Tongue (tissue), 2 donors: Measurements from ENCODE around the gene RASSF7. TPM values are rescaled to one million over a fixed set of nuclear protein-coding genes. Genes with fewer than 3 reads are reported as not detected.

Experiments
- DNase-seq: peaks from one replicate; pipeline ENCODE4 v3.0.0-alpha.2; 2015
- total RNA-seq: library from RNA; depleted of rRNA; stranded (reverse); fragments of >200 nt; gene quantifications from one replicate; pipeline ENCODE4 v1.2.3, GENCODE V29; 2014

Gene RASSF7
- total RNA-seq, 1 donor from 2014 or later: 7.3 TPM

- DNase-seq: no peak
Observed at GRCh38 chr11:532986-533585, 27.7 kb upstream of the RASSF7 start.

GRCh38 chr11:533586-534395, 27.0 kb upstream of the RASSF7 start:
- no peak for DNase-seq

DNA sequence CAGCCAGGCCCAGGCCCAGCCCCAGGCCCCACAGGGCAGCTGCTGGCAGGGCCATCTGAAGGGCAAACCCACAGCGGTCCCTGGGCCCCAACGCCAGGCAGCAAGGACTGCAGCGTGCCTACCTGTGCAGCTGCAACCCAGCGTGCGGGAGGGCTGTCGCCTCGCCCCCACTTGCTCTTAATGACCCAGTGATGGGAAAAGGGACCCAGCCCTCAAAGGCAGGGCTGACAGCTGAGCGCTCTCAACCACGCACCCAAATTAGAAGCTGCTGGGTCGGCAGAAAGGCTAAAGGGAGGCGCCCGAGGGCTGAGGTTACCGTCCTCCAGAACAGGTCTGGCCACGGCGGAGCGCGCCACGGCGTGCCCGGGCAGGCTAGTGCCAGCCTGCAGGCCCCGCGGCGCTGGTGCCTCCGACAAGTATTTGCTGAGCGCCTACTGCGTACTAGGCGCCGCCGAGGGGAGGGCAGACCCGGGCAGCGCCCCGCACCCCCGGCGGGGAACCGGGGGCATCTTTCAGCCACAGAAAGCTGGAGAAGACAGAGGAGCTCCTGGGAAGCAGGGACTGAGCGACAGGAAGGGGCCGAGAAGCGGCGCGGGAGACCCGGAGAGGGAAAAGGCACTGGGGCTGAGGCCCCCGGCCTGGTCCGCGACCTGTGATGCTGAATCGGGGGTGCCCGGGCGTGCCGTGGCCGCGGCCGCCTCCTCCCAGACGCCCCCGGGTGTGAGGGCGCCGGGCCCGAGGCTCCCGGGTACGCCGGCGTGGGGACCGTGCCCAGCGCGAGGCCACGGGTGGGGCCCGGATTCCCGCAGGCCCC, 26.2 kb upstream of the RASSF7 start:
- DNase-seq: peak; percentile 78

DNA sequence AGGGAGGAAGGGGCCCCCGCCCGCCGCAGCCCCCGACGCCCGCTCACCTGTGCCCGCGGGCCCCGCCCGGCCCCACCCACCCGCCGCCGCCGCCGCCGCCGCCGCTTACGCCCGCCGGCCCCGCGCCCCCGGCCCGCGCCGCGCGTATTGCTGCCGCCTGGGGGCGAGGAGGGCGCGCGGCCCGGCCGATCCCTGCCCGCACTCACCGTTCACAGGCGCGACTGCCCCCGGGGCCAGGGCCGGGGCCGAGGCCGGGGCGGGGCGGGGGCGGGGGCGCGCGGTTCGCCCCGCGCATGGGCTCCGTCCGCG, 25.6 kb upstream of the RASSF7 start:
- no peak for DNase-seq

DNA sequence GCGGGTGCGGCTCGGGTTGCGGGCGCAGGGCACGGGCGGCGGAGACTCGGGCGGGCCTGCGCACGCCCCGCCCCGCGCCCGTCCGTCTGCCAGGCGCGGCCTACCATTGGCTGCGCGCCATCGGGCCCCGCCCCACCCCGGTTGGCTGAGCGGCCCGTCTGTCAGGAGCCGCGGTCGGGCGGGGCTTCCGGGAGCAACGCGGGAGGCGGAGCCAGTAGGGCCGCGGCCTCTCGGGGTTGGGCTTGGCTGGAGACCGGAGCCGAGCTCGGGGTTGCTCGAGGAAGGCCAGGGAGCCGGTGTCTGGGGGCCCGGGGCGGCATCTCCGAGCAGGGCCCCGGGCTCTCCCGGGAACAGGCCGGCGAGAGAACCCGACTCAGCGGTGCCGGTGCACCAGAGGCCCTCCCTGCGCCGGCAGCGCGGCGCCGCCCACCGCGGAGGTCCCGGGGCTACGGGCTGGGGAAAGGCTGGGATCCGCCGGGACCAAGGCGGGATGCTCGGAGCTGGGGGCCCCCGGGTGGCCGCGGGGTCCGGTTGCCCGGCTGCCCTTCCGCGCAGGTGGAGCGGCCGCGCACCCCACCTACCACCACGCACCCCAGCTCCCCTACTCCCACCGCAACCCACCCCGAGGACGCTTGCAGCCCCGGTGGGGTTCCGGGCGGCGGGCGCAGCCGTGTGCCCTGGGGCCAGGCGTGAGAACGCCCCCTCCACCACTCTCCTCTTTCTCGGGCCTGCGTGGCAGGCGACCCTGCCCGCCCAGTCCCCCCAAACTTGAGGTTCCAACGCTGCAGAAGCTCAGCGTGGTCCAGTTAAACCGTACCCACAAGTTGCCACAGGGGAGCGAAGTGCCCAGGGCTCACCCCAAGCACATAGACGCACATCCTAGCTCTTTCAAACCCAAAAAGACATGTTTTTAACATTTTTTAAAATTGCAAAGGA, 25.0 kb upstream of the RASSF7 start, which contains the start of gene HRAS:
Gene HRAS (minus strand): TSS at position 58 of the 936 bp plus-strand sequence.
- peak; percentile 98 for DNase-seq

GRCh38 chr11:536841-537621, 23.7 kb upstream of the RASSF7 start, which contains the start of gene LRRC56:
Gene LRRC56, plus strand, starts transcription at chr11:537527. Its CDS starts 3,158 bp downstream, at chr11:540685.
- DNase-seq: peak; percentile 83

- no peak for DNase-seq
Observed at GRCh38 chr11:537622-538430, 22.9 kb upstream of the RASSF7 start.

- no peak for DNase-seq
Observed at GRCh38 chr11:538431-539051, 22.2 kb upstream of the RASSF7 start.

DNA sequence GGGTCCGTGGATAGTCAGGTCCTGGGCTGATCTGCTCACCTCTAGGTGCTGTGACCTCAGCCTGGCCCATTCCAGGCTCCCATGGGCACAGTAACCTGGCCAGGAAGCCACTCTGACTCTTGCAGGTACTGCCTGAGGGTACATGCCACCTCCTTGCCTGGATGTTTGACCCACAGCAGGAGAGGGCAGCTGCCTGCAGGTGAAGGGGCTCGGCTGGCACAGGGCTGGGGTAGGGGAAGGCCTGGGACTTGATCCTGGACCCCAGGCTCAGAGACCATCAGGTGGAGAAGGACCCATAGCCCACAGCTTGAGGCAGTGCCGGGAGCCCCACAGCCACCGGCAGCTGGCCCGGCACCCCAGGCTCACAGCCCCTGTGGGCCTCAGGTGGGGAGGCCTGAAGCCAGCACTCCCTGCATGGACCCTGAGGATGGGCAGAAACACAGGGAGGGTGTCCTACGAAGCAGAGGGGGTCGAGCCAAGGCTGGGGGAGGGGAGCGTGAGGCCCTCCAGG, 20.7 kb upstream of the RASSF7 start:
- no peak for DNase-seq

- DNase-seq: no peak
Observed at GRCh38 chr11:540583-541432, 20.0 kb upstream of the RASSF7 start.

- no peak for DNase-seq
Observed at GRCh38 chr11:541433-541885, 19.3 kb upstream of the RASSF7 start.

GRCh38 chr11:544817-545166, 16.0 kb upstream of the RASSF7 start:
- DNase-seq: no peak

- DNase-seq: no peak
Observed at GRCh38 chr11:545171-545570, 15.6 kb upstream of the RASSF7 start.

DNA sequence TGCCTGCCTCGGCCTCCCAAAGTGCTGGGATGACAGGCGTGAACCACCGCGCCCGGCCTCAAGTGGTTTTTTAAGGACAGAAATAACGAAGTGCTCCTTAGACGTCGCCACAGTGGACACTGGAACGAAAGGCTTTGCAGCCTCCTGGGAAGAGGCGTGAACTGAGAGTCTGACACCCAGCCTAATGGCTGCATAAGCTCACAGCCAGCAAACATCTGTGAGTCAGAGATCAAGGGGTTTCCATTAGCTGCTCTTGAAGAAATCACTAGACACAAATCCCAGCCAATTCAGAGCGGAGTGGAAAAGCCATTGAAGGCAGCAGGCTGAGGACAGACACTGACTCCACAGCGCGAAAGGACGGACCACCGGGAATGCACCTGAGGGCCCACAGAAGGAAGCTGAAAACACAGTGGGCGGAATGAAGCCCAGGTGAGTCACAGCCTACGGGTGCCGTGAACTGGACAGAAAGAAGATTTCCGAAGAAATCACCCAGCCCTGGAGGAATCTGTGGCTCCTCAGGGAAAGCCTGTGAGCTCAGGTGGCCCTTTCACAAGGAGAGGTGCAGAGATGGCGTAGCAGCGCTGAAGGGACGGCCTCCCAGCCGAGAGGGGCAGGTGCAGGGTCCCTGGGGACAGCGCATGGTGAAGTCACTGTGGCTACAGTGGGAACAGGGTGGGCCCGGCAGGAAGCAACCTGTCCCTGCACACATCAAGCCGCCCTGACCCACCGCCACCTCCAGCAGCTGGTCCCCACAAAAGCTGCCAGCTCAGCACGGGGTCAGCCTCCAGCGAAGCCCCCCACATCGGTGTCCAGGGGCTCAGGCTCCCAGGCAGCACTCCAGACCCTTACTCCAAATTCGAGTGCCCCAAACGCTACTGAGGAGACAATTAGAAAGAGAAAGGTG, 11.8 kb upstream of the RASSF7 start:
- DNase-seq: no peak

- no peak for DNase-seq
Observed at GRCh38 chr11:550021-550745, 10.6 kb upstream of the RASSF7 start.

DNA sequence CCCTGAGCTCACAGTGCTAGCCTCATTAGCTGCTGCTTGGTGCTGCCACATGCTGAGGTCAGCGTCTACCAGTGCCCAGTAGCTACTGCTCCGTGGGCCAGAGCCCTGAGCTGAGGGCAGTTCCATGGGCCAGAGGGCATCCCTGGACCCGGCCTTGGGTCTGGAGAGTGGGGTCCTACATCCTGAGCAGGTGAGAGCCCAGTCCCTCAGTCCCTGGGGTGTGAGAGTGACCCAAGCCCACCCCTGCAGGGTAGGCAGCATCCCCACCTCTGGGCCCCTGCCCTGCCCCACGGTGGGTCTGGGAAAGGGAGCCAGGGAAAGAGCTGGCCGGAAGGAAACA, 10.1 kb upstream of the RASSF7 start:
- no peak for DNase-seq

DNA sequence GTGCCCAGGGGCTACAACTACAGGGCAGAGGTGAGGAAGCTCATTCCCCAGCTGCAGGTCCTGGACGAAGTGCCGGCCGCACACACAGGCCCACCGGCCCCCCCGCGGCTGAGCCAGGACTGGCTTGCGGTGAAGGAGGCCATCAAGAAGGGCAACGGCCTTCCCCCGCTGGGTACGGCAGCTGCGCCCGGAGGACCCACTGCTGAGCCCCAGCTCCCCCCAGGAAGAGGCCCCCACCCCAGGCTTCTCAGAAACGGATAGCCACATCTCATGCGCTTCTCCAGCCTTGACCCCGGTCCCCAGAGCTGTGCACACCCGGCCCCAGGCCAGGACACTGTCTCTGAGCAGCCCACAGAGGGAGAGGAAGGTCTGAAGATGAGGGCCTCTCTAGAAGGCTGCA, 9.6 kb upstream of the RASSF7 start:
- no peak for DNase-seq
